HG03045 (cell line): Measurements from ENCODE around the gene SPDYE17.
A peak's percentile ranks its signal among the peaks of the same experiment; 100 is the strongest.
"Not testable (repeated sequence)": the region's sequence is repeated elsewhere in the genome, so short reads cannot be mapped to it uniquely, and the experiment has no call there.

ENCODE experiments used
- ATAC-seq: cut with Tn5 transposase; IDR thresholded peaks from one replicate; pipeline ENCODE4 v1.9.1; 2021; ENCODE audit warnings: mild to moderate bottlenecking, moderate library complexity; ENCODE audit not compliant: unreplicated experiment

The SPDYE17 gene

DNA sequence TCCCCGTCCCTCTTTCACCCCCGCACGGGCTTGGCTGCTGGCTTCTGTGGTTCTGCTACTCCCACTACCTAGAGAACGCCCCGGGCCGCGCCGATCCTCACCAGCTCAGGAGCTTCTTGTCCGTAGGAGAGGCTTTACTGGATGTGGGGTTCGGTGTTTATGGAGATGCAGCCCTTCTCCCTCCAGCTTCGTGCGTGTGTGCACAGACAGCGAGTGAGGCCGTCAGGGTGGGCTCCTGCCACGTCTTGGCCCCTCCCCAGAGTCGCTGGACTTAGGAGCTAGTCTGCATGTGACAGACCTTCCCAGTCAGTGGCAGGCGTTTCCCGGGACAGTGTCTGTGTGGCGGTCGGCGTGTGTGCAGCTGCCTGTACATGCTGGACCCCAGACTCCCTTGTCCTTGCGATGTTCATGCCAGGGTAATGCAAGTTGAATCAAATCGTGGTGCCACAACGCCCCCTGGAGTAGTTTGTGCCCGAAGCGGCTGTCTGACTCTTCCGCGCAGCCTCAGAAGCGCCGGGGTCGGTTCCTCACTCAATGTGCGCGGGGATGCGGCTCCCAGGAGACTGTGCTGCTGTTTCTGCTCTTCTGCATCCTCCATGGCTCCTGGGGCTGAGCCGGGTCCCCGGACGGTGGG lies 32.6 kb downstream of the SPDYE17 start:
- ATAC-seq, result not testable (repeated sequence)

DNA sequence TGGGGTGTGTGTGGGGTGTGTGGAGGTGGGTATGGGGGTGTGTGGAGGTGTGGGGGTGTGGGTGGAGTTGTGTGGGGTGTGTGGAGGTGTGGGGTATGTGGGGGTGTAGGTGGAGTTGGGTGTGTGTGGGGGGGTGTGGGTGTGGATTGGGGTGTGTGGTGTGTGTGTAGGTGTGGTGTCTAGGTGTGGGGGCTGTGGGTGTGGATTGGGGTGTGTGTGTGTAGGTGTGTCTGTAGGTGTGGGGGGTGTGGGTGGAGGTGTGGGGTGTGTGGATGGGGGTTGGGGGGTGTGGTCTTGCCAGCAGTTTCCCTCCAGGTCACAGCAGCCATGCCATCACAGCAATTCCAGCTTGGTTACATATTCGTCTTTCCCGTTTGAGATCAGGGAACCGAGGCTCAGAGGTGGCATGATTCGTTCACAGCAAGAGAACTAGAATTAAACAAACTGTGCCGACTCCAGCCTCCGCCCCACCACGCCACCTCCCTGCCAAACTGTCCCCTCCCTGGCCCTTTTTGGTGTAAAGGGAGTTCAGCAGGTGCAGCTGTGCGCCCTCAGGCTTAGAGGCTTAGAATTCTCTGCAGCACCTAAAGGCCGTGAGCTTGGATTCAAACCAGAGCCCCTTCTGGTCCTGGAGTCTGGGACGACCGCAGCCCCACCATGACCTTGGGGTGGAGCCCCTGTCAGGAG lies 33.3 kb downstream of the SPDYE17 start:
- not testable (repeated sequence) for ATAC-seq

DNA sequence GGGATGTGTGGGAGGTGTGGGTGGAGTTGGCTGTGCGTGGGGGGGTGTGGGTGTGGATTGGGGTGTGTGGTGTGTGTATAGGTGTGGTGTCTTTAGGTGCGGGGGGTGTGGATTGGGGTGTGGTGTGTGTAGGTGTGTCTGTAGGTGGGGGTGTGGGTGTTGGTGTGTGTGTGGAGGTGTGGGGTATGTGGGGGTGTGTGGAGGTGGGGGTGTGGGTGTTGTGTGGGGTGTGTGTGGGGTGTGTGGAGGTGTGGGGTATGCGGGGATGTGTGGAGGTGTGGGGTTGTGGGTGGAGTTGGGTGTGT lies 33.9 kb downstream of the SPDYE17 start:
- ATAC-seq, result no peak

DNA sequence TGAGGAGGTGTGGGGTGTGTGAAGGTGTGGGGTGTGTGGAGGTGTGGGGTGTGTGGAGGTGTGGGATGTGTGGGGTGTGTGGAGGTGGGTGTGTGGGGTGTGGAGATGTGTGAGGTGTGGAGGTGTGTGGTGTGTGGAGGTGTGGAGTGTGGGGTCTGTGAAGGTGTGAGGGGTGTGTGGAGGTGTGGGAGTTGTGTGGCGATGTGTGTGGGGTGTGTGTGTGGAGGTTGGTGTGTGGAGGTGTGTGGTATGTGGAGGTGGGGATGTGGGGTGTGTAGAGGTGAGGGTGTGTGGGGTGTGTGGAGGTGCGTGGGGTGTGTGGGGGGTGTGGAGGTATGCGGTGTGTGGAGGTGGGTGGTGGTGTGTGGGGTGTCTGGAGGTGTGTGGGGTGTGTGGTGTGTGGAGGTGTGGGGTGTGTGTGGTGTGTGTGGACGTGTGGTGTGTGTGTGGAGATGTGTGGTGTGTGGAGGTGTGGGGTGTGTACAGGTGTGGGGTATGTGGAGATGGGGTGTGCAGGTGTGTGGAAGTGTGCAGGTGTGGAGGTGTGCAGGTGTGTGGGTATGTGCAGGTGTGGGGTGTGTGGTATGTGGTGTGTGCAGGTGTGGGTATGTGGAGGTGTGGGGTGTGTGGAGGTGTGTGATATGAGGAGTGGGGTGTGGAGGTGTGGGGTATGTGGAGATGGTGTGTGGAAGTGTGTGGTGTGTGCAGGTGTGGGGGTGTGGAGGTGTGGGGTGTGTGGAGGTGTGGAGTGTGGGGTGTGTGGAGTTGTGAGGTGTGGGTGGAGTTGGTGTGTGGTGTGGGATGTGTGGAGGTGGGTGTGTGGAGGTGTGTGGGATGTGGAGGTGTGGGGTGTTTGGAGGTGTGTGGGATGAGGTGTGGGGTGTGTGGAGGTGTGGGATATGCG lies 34.5 kb downstream of the SPDYE17 start:
- ATAC-seq, result no peak

DNA sequence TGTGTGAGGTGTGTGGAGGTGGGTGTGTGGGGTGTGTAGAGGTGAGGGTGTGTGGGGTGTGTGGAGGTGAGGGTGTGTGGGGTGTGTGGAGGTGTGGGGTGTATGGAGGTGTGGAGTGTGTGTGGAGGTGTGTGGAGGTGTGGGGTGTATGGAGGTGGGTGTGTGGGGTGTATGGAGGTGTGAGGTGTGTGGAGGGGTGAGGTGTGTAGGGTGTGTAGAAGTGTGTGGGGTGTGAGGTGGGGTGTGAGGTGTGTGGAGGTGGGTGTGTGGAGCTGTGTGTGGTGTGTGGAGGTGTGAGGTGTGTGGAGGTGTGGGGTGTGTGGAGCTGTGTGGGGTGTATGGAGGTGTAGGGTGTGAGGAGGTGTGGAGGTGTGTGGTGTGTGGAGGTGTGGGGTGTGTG lies 35.2 kb downstream of the SPDYE17 start:
- ATAC-seq, result not testable (repeated sequence)

DNA sequence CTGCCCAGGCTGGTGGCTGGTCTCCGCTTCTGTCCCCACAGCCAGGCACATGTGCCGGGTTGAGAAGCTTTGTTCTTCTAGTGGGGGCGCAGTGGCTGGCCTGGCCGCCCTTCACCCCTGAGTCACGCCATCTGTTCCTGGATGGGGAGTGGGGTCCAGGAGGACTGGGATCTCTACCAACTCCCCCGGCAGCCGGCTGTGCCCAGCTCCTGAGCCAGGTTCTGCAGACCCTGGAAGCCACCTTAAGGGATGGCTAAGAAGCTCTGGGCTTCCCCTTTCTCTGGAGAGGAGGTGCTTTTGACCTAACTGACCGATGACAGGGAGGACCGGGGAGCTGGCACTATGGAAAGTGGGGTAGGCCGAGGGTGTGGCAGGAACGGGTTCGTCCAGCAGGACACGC lies 37.9 kb downstream of the SPDYE17 start:
- not testable (repeated sequence) for ATAC-seq

DNA sequence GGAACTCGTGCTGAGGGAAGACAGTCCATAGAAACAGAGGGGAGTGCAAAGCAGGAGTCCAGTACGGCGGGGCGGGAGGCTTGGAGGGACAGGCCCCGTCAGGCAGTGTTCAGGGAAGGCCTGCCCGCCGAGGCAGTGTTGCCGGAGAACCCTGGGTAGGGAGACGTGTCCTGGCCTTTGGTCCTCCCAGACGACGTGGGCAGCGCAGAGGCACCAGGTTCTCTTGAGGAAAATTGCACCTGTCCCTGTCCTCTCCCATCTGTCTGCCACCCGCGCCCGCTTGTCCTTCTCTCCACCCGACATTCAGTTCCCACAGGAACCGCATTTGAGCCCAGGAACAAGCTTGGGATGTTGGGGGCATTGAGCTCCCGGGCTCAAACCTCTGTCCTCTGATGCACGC lies 38.3 kb downstream of the SPDYE17 start:
- ATAC-seq, result not testable (repeated sequence)

DNA sequence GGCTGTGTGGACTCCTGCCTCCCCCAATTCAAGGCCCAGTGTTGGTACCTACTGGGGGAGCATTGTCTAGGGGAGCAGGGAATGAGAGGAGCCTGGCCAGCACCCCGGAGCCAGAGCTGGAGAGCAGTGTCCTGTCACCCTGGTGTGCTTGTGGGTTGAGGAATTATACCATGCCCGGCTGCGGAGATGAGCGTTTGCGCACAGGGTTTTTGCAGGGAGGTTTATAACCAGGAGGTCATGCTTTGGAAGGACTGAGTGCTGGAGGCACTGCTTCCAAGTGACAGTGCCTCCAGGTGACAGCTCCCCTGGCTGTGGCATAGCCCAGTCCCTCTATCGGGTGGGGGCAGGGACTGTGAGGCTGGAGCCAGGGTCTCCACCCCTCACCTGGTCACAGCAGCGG lies 39.3 kb downstream of the SPDYE17 start:
- ATAC-seq, result not testable (repeated sequence)

DNA sequence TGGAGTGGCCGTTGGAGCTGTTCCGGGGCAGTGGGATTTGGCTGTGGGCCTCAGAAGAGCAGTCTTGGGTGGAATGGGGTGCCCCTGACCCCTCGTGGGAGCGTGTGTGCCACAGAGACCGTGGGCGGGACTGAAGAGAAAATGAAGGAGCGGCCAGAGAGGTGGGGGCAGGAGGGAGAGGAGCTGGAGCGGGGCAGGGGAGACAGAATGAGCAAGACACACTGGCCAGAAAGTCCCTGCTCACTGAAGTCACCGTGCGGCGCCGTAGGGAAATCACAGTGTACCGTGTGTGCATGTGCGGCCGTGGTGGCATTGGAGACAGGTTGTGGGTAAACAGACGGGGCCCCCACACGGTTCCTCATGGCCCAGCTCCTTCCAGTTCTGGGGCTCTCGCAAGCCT lies 40.0 kb downstream of the SPDYE17 start:
- not testable (repeated sequence) for ATAC-seq

DNA sequence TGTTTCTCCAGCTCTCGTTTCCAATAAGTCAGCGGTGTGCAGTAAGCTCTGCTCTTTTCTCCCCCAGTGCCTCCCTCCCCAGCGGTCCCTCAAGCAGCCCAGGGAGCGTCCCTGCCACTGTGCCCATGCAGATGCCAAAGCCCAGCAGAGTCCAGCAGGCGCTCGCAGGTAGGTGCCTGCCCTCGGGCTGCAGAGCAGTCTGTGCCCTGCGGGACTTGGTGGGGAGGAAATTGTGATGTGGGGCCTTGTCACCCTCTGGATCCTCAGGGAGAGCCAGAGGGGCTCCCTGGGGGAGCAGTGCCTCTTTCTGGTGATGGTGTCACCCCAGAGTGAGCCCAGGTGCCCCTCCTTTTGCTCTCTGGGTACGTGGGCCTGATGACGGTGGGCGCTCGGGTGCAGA lies 42.0 kb downstream of the SPDYE17 start:
- ATAC-seq, result not testable (repeated sequence)

DNA sequence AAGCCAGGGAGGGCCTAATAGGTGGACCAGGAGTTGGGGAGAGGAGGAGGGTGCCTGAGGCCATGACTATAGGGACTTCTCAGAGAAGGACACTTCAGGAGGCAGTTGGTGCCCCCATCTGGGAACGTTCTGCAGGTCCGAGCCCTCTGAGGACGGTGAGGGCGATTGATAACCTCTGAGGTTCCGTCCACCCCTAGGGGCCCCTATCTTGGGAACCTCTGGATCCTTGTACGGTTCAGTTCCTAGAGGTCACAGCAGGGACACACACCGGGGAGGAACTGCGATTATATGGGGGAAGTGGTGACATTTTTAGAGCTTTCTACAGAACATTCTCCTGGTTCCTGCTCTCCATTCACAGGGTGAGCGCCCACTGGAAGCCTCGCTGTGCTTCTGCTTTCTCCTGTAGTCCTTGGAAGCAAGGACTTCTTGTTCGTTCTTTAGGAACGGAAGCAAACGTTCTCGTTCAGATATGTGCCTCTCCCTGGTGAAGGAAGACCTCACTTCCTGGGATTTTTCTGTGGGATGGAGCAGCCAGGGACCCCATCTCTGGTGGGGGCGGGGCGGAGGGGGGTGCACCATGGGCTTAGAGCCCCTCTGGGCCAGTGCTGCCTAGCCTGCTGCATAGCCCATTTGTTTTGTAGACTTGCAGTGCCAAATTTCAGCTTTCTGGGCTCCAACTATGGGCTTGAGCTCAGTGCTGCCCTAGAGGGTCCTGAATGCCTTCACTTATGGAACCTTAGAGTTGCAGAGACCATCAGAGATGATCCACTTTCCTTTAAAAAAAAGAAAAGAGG lies 46.0 kb downstream of the SPDYE17 start:
- ATAC-seq, result not testable (repeated sequence)

DNA sequence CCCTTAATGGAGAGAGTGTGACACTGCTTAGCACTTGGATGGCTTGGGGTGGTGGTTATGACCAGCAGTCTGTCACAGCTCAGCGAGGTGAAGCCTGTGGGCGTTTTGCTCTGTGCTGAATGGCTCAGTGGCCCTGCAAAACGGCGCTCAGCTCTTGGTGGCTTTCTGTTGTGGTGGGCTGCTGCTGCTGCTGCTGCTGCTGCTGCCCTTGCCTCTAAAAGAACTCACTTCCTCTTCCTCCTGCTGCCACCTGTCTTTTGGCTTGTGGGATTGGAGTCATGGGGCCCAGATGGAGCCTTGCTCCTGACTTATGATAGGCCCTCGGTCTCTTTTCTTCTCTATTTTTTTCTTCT lies 47.4 kb downstream of the SPDYE17 start:
- ATAC-seq, result peak; percentile 98

DNA sequence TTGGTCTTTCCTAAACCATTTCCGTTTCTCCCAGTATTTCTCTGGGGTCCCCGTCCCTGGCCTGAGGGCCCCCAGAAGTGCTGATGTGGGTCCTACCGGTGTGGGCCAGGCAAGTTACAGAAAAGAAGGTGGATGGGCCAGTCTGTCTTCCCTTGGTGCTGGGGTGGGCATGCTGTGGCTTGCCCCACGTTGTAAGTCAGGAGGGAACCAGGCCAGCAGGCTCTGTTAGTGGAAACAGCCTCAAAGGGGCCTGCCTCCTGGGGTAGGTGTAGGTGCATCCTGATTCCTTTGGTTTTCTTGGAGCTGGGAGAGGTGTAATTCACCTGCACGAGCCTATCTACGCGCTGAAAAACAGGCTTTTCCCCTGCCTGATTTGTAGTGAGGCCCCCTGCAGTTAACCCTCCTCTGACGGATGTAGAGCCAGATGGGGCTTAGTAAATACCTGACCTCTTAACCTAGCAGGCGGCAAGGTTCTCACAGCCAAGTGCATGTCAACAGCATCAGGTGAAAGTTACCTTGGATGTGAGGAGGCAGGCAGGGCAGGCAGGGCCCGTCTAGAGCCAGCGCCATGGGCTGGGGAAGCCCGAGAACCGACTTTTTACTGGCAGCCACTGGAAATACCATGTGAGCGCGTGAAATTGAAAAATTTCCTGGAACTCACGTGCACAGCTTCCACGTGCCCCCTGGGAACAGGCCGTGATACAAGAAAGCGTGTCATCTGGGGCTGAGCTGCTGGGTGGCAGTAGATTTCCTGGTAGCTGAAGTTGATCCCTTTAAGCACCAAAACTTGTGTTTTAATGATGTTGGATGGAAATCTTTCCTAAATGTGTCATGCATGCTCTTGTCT lies 48.0 kb downstream of the SPDYE17 start:
- ATAC-seq, result peak; percentile 11

DNA sequence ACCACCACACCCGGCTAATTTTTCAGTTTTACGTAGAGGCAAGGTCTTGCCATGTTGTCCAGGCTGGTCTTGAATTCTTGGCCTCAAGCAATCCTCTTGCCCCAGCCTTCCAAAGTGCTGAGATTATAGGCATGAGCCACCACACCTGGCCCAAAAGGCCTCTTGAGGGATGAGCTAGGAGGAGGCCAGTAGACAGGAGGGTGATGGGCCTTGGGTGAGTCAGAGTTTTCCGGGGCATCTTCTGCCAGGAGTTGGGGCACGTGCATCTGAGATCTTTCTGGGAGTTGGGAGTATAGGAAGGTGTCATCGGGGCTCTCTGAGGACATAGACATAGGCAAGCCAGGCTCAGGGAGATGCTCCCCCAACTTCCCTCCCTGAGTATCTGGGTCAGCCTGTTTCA lies 48.8 kb downstream of the SPDYE17 start:
- not testable (repeated sequence) for ATAC-seq

DNA sequence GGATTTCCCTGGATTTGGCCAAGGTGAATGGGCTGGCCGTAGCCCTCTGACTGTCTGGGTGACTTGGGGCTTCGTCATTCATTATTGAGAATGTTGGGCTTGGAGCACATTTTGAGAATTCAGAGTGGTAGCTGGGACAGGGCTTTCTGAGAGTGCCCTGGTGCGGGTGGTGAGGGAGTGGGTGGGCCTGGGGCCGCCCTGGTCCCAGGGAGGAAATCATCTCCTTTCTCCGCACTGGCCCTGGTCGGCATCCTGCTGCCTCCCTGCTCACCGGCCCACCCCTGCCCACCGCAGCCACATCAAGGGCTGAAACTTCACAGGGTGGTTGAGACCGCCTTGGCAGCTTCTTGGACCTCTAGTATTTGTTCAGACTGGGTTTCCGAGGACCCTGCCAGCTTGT lies 49.7 kb downstream of the SPDYE17 start:
- ATAC-seq, result not testable (repeated sequence)

DNA sequence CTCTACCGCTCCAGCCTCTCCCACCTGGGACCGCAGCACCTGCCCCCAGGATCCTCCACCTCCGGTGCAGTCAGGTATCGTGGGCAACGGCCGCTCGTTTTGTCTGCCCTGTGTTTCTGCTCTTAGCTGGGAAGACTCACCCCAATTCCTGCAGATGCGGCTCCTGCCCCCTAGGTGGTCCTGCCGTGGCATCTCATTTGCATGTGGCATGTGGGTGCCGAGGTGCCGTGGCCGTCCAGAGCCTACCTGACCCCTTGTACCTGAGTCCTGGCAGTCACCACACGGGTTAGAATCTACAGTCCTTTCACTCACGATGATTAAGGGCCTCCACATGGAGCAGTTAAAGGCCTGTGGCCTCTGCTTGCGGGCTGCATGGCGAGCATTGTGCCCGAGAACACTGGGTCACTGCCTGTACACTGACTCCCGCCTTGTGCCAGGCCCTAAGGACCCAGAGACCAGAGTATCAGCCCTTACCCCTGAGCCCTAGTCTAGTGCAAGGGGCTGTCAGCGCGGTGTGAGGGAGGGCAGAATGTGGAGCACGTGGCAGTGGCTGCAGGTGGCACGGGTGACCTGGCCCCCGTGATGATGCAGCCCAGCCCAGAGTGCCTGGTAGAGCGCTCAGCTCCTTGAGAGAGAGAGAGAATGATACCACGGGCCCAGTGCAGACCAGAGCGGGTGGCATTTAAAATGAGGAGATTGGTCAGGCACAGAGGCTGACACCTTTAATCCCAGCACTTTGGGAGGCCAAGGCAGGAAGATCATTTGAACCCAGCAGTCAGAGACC lies 50.8 kb downstream of the SPDYE17 start:
- not testable (repeated sequence) for ATAC-seq

DNA sequence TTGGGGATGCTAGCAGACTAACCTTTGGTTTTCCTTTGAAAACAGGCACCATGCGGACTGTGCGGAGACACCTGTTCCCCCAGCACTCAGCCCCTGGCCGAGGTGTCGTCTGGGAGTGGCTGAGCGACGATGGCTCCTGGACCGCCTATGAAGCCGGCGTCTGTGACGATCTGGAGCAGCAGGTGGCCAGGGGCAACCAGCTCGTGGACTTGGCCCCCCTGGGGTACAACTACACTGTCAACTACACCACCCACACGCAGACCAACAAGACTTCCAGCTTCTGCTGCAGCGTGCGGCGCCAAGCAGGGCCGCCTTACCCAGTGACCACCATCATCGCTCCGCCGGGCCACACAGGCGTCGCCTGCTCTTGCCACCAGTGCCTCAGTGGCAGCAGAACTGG lies 51.6 kb downstream of the SPDYE17 start:
- ATAC-seq, result not testable (repeated sequence)

DNA sequence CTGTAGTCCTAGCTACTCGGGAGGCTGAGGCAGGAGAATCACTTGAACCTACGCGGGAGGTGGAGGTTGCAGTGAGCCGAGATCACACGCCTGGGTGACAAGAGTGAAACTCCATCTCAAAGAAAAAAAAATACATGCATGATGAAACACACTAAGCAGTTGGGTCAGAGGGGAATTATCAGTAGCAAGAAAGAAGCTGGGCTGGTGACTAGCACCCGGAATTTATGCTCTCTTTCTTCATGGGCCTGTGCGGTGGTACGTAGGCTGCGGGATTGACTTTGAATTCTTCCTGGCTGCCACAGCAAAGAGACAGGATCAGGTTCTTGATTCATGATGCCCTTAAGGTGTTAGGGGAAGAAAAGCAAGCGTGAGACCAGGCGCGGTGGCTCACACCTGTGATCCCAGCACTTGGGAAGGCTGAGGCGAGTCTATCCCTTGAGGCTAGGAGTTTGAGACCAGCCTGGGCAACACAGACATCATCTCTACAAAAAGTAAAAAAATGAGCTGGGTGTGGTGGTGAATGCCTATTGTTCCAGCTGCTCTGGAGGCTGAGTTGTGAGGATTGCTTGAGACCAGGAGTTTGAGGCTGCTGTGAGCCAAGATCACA lies 54.3 kb downstream of the SPDYE17 start:
- ATAC-seq, result not testable (repeated sequence)
